NCI-H446 treated with DMSO at 0.1 percent for 48 hours (cell line): ENCODE results near the gene TBC1D4.
"Not testable (repeated sequence)": the region's sequence is repeated elsewhere in the genome, so short reads cannot be mapped to it uniquely, and the experiment has no call there.

Experiments used
- DNase-seq: peaks from one replicate; lab custom pipeline; 2025; lab: John Stamatoyannopoulos, UW

TBC1D4 gene

DNA sequence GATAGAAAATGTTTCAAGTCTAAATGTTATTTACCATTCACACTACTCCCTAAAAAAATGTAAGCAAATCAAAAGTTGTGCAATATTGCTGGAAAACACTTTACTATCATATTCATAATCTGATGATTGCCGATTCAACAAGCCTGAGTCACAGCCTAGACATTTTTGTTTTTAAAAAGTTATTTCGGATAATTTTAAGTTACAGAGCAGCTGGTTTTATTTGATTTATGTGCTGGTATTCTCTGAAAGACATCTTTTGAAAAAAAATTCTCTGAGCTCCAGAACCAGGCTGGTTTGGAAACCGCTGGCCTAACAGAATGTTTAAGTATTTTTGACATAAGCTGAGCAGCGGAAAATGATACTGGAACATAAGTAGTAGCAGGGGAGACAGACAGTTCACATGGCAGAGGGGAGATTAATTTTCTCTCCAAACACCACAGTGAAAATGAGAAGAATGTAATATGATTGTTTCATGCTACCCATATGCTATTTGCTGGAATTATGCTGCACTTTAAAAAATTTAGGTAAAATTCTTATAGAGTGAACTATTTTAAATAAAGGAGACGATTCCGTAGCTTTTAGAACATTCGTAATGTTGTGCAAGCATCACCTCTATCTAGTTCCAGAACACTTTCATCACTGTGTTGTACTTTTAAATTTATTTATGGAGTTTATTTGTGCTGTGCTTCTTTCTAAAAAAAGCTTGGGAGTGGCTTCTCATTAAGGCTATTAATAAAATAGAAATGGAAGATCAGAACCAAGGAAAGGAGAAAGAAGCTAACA is 36.1 kb downstream of the TBC1D4 start:
- DNase-seq: no peak

DNA sequence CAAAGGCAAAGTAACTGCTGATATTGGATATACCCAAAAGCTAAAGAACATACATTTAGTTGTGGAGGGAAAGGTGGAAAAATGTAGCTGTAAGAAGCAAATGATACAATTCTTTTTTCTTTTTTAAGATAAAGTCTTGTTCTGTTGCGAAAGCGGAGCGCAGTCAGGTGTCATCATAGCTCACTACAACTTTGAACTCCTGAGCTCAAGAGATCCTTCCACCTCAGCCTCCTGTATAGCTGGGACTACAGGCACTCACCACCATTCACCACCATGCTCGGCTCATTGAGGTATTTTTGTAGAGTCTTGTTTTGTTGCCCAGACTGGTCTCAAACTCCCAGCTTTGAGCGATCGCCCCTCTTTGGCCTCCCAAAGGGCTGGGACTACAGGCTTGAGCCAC is 38.0 kb downstream of the TBC1D4 start:
- DNase-seq: no peak

DNA sequence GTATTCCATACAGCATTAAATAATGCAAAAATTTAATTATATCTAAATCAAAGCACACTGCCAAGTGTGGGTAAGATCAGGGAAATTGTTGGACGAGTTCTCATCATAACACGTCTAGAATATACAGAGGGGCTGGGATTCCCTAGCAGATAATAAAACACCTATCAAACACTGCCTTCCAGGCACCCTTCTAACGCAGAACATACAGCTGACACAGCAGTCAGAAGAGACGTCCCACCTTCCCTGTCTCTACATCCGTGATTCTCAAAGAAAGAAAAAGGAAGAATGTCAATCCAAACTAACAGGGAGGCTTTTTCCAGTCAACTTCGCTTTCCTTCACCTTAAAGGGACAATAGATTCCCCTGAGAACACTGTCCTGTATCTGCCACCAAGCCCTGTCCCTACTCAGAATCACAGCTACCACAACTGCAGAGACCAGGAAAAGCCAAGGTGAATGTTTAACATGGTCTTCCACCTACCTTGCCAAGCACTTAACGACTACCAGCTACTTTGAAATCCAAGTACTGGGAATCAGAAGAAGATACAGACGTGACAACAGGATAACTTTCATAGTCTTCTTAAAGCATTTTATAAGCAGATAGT is 38.5 kb downstream of the TBC1D4 start:
- DNase-seq: no peak

DNA sequence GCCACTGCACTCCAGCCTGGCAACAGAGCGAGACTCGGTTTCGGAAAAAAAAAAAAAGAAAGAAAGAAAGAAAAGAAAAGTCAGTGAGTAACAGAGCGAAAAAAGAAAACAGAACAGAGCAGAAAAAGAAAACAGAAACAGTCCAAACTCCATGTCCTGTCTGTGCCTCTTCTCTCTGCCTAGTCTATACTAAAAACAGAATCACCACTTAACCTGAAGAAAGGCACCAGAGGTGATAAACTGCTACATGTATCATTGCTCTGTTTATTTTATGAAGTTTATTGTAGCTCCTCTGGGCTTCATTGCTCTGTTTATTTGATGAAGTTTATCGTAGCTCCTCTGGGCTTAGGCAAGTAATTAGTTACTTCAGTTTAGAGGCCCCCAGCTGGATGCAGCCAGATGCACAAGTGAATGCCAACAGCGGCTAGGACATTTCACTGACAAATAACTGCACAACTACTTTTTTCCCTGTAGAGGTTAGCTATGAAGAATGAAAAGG is 39.2 kb downstream of the TBC1D4 start:
- DNase-seq: no peak

DNA sequence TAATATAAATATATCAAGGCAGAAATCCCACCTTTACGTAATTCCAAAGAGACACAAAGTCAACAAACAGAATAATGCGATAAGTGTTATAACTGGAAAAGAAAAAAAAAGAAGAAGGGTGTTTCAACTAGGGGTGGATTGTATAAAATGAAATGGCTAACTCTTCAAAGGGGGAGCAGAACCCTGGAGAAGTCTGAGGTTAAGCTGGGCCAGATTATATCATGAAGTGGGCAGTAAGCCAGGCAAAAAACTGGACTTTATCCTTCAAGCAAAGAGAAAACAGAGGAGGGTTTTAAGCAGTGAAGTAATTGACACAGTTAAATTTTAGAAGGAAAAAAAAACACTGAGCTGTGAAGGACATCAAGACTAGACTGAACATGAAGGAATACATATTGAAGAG is 41.9 kb downstream of the TBC1D4 start:
- DNase-seq: no peak

DNA sequence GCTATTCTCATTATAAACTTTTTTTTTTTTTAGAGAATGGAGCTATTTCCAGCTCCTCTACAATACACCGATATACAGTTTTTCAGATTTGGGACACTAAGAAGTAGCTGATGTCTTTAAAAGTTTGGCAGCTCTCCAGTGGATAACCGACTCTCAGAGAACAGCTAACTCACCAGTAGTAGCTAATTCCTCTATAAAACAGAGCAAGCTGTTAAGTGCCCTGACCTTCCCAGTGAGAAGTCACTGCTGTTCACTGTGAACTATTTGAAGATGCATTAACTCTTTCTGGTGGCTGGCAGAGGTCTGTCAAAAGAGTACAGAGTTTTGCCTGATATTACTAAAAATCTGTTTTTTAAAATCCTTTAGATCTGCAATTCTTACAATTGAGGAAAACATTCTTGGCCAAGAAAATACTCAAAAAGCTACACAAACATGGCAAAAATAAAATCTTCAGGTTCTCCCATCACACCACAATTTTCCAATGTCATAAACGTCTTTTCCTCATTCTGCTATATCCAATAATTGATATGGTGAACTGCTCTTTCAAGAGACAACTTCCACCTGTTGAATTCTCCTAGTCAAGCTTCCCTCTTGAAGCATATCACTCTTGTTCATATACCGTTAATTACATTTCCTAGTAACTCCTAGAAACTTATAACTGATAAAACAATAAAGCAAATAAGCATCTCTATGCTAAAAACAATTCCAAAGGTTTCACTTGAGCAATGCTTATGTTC is 44.2 kb downstream of the TBC1D4 start:
- no peak for DNase-seq

DNA sequence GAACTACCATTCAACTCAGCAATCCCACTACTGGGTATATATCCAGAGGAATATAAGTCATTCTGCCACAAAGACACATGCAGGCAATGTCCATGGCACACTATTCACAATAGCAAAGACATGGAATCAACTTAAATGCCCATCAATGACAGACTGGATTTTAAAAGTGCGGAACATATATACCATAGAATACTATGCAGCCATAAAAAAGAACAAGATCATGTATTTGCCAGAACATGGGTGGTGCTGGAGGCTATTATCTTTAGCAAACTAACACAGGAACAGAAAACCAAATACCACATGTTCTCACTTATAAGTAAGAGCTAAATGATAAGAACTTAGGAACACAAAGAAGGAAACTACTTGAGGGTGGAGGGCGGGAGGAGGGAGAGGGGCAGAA is 47.8 kb downstream of the TBC1D4 start:
- DNase-seq: not testable (repeated sequence)

DNA sequence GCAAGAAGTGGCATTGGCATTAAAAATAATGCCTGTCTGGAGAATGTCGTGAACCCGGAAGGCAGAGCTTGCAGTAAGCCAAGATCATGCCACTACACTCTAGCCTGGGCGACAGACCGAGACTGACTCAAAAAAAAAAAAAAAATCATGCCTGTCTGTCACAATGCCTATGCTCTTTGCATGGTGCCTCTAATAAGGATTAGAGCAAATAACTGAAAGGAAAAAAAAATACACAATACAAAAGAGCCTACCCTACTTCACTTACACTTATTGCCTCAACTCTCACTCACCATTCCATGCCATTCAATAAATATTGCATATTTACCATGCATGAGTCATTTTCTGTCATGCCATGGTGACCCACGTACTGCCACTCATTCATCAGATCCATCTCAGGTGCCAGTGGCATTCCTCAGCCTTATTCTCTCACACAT is 49.1 kb downstream of the TBC1D4 start:
- DNase-seq: no peak

DNA sequence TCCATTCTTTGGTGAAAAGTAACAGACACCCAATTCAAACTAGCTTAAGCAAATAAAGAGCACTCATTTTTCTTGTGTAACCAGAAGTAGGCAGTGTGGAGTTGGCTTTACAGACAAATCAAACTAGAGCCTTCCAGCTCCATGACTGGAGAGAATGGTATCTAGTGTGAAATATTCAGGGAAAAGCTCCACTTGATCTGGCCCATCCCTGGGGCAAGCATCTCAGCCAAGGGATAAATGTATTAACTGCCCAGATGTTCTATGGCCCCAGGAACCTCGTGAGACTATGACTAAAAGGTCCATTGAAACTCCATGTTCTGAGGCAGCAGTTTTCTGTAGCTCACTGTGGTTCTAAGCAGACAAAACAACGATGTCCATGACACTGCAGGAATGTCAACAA is 49.9 kb downstream of the TBC1D4 start:
- DNase-seq: no peak

DNA sequence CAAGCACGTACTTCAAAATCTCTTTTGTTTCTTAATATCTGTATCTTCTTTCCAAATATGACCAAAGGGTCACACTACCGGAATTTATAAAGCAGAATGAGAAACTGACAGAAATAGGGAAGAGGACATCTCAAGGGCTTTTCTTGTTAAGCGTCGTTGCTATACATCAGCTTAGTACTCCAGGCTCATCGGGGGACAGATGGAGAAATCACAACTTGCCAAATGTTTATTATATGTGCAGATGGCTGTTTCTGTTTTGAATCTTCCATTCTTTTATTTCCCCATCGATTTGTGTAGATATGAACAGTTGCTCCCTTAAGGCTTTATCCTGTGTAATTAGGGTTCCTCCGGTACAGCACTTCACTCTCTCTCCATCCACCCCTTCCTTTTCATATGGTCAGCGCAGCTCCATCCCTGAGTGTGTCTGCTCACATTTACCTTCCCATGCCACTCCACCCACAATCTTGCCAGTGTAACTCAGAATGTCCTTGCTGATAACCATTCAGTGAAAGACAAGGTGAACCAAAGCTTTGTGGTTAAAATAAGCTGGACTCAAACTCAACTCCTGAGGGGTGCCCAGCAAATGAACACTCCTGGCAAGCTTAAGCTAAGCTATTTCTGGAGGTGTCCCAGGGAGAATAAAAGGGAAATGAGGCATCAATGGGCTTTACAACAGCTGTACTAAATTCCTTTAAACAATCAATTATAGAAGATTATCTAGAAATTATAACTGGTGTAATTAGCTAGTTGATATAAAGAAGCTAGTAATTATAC is 51.3 kb downstream of the TBC1D4 start:
- DNase-seq: no peak

DNA sequence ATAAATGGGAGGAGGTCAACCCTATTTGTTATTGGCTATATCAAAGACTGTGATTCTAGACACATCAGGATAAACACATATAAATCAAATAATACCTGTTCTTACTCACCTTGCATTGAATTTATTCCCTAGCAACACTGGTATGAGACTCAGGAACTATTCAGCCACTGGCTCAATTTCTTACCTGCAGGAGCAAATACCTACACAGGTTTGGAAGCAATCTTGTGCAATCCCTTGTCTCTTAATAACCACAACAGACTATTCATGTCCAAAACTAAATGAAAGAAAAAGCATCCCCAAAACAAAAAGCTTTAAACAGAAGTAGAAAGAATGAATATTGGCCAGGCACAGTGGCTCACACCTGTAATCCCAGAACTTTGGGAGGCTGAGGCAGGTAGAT is 55.5 kb downstream of the TBC1D4 start:
- DNase-seq: no peak

DNA sequence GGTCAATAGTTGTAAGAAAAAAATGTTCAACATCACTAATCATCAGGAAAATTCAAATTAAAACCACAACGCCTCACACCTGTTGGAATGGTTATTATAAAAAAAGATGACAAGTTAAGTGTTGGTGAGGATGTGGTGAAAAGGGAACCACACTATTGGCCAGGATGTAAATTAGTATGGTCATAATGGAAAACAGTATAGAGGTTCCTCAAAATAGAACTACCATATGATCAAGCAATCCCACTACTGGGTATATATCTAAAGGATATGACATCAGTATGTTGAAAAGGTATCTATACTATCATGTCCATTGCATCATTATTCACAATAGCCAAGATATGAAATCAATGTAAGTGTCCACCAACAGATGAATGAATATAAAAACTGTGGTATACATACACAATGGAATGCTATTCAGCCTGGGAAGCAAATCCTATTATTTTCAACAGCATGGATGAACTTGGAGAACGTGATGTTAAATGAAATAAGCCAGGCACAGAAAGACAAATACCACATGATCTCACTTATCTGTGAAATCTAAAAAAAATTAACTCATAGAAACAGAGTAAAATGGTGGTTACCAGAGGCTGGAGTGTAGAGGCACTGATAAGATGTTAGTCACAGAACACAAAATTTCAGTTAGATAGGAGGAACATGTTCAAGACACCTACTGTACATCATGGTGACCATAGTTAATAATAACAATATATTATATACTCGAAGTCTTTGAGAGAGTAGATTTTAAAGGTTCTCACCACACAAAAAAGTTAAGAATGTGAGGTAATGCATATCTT is 56.6 kb downstream of the TBC1D4 start:
- DNase-seq: no peak

DNA sequence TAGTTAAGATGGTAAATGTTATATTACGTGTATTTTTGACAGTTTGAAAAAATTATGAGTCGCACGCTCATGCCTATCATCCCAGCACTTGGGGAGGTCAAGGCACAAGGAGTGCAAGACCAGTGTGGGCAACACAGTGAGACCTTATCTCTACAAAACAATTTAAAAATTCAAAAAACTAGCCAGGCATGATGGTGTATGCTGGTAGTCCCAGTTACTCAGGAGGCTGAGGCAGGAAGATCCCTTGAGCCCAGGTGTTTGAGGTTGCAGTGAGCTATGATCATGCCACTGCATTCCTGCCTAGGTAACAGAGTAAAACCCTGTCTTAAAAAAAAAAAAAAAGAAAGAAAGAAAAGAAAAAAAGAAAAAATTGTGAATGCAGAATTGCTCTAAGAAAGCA is 58.0 kb downstream of the TBC1D4 start:
- no peak for DNase-seq

DNA sequence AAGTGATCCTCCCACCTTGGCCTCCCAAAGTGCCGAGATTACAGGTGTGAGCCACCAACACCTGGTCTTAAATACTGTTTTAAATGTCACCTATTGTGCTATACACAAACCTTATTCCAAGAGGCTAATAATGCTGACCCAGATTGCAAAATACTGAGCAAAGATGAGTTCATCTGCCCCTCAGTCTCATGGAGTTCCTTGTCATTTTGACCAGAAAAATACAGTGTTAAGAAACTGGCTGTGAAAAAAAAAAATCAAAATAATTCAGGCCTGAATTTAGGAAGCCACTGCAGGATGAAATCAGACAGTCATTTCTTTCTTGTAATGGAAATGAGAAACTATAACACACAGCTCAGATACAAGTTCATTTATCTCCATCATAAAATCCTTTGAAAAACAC is 59.9 kb downstream of the TBC1D4 start:
- DNase-seq: no peak

DNA sequence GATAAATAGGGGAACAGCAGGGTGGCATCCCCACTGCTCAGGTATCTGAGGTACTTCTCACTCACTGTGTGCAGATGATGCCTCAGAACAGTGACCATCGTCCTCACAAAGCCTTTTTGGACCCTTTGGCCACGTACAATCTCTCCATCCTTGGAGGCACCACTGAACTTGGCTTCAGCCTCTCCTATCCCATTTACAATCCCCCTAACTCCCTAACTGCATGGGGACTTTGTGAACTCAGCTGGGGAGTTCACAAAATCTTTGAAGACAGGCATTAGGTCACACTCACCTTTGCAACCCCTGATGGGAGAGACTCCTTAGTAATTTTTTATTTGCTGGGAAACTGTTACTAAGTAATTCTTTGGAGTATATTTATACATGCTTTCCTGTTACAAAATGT is 60.8 kb downstream of the TBC1D4 start:
- no peak for DNase-seq

DNA sequence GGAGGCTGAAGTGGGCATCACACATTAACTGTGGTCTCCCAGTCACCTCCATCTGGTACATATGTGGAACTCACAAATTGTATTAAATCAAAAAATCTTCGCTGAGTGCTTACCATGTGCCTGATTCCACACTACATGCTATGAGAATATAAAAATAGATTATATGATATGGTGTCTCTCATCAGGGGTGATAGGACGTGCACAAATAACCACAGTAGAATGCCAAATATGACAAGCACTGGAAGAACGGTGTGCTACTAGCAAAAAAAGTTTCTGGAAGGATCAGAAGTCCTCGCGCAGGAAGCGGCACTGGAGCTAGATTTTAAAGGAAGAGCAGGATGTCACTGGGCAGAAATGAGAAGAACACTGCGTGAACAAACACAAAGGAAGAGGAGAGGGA is 62.3 kb downstream of the TBC1D4 start:
- DNase-seq: no peak

DNA sequence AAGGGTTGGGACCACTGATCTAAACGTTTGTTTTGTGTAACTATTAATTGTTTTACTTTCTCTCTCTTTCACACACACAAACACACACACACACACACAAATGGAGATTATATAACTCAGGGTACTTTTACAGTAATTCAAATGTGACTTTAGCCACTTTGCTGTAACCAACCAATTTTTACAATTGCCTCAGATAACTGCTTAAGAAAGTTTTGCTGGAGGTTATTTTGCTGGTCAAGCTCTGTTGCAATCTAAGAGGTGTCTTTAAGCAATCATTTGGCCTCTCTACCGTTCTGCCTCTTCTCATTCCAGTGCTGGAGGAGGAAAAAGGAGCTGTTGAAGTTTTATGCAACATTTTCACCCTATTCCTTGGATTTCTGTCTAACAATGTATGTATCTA is 63.0 kb downstream of the TBC1D4 start:
- DNase-seq: no peak

DNA sequence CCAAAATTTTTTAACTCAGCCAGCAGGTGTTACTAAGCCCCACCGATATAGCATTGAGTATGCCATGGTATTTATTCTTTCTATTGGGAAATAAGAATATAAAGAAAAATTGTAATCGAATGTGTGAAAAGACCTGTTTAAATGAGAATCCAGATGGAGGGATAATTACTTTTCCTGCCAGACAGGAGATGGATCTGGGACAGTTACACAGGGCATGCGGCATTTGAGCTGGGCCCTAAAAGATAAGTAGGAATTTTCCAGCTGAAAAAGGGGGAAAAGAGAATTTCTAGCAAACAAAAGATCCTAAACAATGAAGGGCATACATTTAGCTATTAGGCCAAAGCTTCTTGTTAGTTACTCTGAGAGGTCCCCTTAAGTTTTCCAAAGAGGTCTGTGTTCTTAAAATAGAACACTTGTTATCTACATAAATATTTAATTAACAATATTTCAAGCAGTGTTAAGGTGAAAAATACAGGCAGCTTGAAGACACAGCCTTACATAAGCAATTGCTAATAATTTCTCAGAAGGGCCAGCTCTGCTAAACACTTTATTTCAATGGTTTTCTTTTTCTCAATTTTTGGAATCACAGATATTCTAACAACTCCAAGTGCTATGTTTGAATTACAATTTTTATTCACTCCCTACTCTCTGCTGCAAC is 63.7 kb downstream of the TBC1D4 start:
- no peak for DNase-seq

DNA sequence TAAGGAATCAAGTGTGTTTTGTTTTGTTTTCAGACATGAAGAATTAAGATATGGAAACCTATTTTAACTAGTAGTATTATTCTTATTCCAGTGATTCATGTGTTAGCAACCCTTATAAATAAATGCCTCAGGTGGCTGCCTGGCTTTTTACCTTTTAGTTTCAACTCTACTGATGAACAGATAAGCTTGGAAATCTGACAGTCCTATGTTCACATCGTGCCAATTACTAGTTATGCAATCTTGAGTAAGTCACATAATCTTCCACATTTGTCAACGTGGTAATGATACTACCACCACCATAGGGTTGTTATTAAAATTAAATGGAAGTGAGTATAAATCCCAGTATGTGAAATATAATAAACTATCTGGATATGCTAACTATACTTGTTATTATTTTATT is 64.3 kb downstream of the TBC1D4 start:
- no peak for DNase-seq

DNA sequence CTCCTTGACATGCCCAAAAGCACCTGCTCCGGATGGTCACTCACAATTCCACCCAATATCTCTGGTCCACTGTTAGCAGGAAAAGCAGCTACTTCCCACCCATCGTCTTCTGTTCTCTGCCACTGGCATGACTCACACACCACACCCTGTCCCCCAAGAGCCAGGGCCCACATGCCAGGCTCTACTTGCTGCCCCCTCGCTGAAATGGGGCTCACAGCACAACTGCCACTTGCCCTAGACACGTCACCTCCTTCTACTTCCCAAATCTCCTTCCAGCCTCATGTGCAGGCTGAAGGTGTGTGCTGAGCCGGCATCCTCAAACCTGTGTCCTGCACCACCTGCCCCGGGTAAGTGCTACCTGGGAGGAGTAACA is 65.0 kb downstream of the TBC1D4 start:
- no peak for DNase-seq
